OCI-LY1 (cell line): ENCODE measurements around the gene PTPRT.

ENCODE experiments used
- H2AFZ ChIP-seq: fragments of 200-600 bp; sonication (generic), shearing (Covaris generic); 2 replicates; pipeline ENCODE4 v1.6.0; 2014; ENCODE audit warnings: antibody characterized with exemption, mild to moderate bottlenecking, low read length
- H3F3A ChIP-seq: fragments of 200-600 bp; sonication (generic), shearing (Covaris generic); 2 replicates; pipeline ENCODE4 v1.6.0; 2014; ENCODE audit warnings: mild to moderate bottlenecking, antibody characterized with exemption, low read length, moderate library complexity; ENCODE audit not compliant: insufficient read depth
- H3K27ac ChIP-seq: fragments of 200-600 bp; sonication (generic); 2 replicates; pipeline ENCODE4 v1.5.1; 2014; ENCODE audit warnings: low read length, mixed run types, mild to moderate bottlenecking, low read depth; ENCODE audit not compliant: poor library complexity, severe bottlenecking
- H3K27me3 ChIP-seq: fragments of 200-600 bp; sonication (generic); 2 replicates; pipeline ENCODE4 v1.6.0; 2014; ENCODE audit warnings: antibody characterized with exemption, mild to moderate bottlenecking, low read length, moderate library complexity; ENCODE audit not compliant: insufficient read depth
- H3K36me3 ChIP-seq: fragments of 200-600 bp; sonication (generic); 2 replicates; pipeline ENCODE4 v1.6.1; 2014; ENCODE audit warnings: mild to moderate bottlenecking, antibody characterized with exemption, low read length, moderate library complexity, mixed read lengths; ENCODE audit not compliant: insufficient read depth
- H3K4me1 ChIP-seq: fragments of 200-600 bp; sonication (generic); 2 replicates; pipeline ENCODE4 v1.5.1; 2014; ENCODE audit warnings: mild to moderate bottlenecking, low read length, moderate library complexity; ENCODE audit not compliant: insufficient read depth, severe bottlenecking
- H3K4me2 ChIP-seq: fragments of 200-600 bp; sonication (generic), shearing (Covaris generic); 2 replicates; pipeline ENCODE4 v1.6.1; 2014; ENCODE audit warnings: low read length
- H3K4me3 ChIP-seq: fragments of 200-600 bp; sonication (generic); 2 replicates; pipeline ENCODE4 v1.5.1; 2014; ENCODE audit warnings: low read length, low read depth, mild to moderate bottlenecking, mixed read lengths; ENCODE audit not compliant: poor library complexity, severe bottlenecking
- H3K79me2 ChIP-seq: fragments of 200-600 bp; shearing (Covaris generic); 2 replicates; pipeline ENCODE4 v1.6.1; 2016; ENCODE audit warnings: mixed run types, low read length, mixed read lengths; ENCODE audit not compliant: insufficient read depth
- H3K9ac ChIP-seq: fragments of 200-600 bp; sonication (generic), shearing (Covaris generic); 2 replicates; pipeline ENCODE4 v1.6.1; 2014; ENCODE audit warnings: mild to moderate bottlenecking, low read length, mixed read lengths
- H3K9me2 ChIP-seq: fragments of 200-600 bp; sonication (generic), shearing (Covaris generic); 2 replicates; pipeline ENCODE4 v1.6.1; 2014; ENCODE audit warnings: low read depth, mild to moderate bottlenecking, low read length, mixed read lengths
- H3K9me3 ChIP-seq: fragments of 200-600 bp; shearing (Covaris generic); 2 replicates; pipeline ENCODE4 v1.6.1; 2014; ENCODE audit warnings: low read length, mixed read lengths
- H4K20me1 ChIP-seq: fragments of 200-600 bp; sonication (generic), shearing (Covaris generic); 2 replicates; pipeline ENCODE4 v1.6.0; 2016; ENCODE audit warnings: mild to moderate bottlenecking, low read length; ENCODE audit not compliant: insufficient read depth
- CTCF ChIP-seq: fragments of 200-600 bp; sonication (generic), shearing (Covaris generic); IDR thresholded peaks from 2 replicates; pipeline ENCODE4 v1.5.1; 2017; ENCODE audit warnings: mild to moderate bottlenecking, antibody characterized with exemption, low read length, moderate library complexity, mixed read lengths
- EZH2 ChIP-seq: fragments of 200-600 bp; sonication (generic), shearing (Covaris generic); IDR thresholded peaks from 2 replicates; pipeline ENCODE4 v1.8.0; 2017; ENCODE audit warnings: borderline replicate concordance, mixed run types, mild to moderate bottlenecking, antibody characterized with exemption, low read length, moderate library complexity, mixed read lengths

The PTPRT gene

GRCh38 chr20:43190332-43190953 lies 737 bp upstream of the PTPRT start:
- no peaks in the 10 kb centered on the region for H3K27me3 ChIP-seq

DNA sequence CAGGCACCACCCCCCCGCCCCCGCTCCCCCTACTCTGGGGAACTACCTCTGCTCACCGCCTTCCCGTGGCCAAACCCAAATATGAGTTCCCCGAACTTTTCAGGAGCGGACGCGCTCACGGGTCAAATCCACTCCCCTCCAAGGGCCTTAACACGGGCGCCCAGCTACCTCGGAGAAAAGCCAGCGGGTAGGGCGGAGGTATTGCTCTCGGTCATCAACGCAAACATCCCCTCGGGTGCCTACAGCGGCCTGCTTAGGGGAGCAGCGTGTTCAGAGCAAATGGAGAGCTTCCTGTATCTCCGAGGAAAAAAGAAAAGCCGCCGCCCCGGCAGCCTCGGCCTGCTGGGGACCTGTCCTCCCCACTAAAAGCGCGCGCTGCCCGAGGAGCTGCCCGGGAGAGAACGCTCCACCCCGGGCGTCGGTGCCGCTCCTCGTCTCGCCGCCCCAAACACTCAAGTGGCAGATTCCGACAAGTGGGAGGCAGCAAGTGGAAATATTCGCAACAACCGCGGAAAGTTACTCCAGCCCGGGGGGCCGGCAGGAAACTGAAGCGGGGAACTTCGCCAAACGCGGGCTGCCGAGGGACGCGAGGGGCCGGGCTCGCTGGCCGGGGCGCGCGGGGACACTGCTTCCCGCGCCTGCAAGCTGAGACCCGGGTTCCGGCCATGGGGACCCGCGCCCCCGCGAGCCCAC lies 699 bp downstream of the PTPRT start:
- Histone ChIP-seq H3F3A (no peaks in the 10 kb centered on the region), H3K4me2 (no peak overlapping the region), H3K27ac (no peak overlapping the region), H3K36me3 (no peaks in the 10 kb centered on the region), H2AFZ (no peak overlapping the region), H3K4me1 (no peaks in the 10 kb centered on the region), H3K9me3 (no peaks in the 10 kb centered on the region), H3K27me3 (no peaks in the 10 kb centered on the region), H3K9me2 (no peaks in the 10 kb centered on the region), H4K20me1 (no peaks in the 10 kb centered on the region), H3K9ac (no peak overlapping the region), H3K79me2 (no peaks in the 10 kb centered on the region), H3K4me3 (no peak overlapping the region)
- TF ChIP-seq EZH2, result no peak
- TF ChIP-seq CTCF, result no peak

More at GRCh38 chr20:43190332-43190953, 737 bp upstream of the PTPRT start:
- Histone ChIP-seq H3K4me3 (no peak overlapping the region), H3F3A (no peaks in the 10 kb centered on the region), H3K27ac (no peak overlapping the region), H3K9ac (no peak overlapping the region), H3K9me2 (no peaks in the 10 kb centered on the region), H4K20me1 (no peaks in the 10 kb centered on the region), H3K79me2 (no peaks in the 10 kb centered on the region), H3K9me3 (no peaks in the 10 kb centered on the region), H3K36me3 (no peaks in the 10 kb centered on the region), H3K4me2 (no peak overlapping the region), H2AFZ (no peak overlapping the region), H3K4me1 (no peaks in the 10 kb centered on the region)
- TF ChIP-seq EZH2, result no peak
- no peak for TF ChIP-seq CTCF

DNA sequence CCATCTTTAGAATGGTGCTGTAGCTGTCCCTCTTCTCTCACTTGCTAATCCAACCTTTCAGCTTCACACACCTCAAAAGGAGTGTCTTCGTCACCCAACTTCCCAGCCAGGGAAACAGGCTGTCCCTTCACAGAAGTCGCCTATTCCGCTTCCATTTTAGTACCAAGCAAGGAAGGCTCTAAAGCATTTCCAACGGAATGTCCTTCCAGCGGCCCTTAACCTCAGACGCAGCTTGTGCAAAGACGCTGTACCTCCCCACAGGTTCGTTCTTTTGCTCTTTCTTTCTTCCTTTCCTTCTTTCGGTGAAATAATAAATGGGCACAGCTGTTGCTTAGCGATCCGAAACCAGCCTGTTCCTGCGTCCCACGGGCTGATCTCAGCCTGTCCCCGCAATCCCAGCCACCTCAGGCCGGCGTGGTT lies 1.5 kb downstream of the PTPRT start:
- Histone ChIP-seq H3K9ac (no peak overlapping the region), H3K9me3 (no peaks in the 10 kb centered on the region), H3K9me2 (no peaks in the 10 kb centered on the region), H3F3A (no peaks in the 10 kb centered on the region), H3K4me1 (no peaks in the 10 kb centered on the region), H3K4me3 (no peak overlapping the region), H4K20me1 (no peaks in the 10 kb centered on the region), H3K79me2 (no peaks in the 10 kb centered on the region), H3K27me3 (no peaks in the 10 kb centered on the region), H3K4me2 (no peak overlapping the region), H3K36me3 (no peaks in the 10 kb centered on the region), H2AFZ (no peak overlapping the region), H3K27ac (no peak overlapping the region)
- TF ChIP-seq CTCF (no peak), EZH2 (no peak)
